ENCODE data around the gene ATAD3C. TPM values are rescaled to one million over a fixed set of nuclear protein-coding genes. Genes with fewer than 3 reads are reported as not detected.

ATAD3C gene
- total and polyA plus RNA-seq, 10 of the 15 experiments (the other 5 are each of a cell fraction or from before 2014, with no cell fraction given), result 0.03 to 3.1 (median 0.86) TPM

DNA sequence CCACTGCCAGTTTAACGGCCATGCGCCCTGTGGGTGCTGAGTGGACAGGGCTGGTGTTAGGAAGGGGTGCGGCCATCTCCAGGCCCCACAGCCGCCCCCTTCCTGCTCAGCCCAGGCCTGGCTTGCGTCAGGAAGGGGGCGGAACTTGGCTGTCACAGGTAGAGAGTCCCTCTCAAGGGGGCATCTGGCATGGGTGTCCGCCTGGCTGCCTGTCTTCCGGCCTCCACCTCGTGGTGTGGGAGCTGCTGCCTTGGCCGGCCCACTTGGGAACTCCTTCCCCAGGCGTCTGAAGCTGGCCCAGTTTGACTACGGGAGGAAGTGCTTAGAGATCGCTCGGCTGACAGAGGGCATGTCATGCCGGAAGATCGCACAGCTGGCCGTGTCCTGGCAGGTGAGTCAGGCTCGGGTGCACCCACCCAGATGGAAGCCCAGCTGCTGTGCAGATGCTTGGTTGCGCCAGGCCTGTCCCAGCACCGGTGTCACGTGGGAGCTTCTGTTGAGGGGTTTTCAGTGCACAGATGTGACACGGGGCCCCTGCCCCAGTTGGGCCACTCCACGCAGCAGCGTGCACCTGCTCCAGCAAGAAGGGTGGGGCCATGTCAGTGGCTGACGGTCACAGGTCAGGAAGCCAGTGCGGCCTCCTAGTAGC, 13.0 kb downstream of the ATAD3C start (continued):
- TF ChIP-seq, protein P1, sequence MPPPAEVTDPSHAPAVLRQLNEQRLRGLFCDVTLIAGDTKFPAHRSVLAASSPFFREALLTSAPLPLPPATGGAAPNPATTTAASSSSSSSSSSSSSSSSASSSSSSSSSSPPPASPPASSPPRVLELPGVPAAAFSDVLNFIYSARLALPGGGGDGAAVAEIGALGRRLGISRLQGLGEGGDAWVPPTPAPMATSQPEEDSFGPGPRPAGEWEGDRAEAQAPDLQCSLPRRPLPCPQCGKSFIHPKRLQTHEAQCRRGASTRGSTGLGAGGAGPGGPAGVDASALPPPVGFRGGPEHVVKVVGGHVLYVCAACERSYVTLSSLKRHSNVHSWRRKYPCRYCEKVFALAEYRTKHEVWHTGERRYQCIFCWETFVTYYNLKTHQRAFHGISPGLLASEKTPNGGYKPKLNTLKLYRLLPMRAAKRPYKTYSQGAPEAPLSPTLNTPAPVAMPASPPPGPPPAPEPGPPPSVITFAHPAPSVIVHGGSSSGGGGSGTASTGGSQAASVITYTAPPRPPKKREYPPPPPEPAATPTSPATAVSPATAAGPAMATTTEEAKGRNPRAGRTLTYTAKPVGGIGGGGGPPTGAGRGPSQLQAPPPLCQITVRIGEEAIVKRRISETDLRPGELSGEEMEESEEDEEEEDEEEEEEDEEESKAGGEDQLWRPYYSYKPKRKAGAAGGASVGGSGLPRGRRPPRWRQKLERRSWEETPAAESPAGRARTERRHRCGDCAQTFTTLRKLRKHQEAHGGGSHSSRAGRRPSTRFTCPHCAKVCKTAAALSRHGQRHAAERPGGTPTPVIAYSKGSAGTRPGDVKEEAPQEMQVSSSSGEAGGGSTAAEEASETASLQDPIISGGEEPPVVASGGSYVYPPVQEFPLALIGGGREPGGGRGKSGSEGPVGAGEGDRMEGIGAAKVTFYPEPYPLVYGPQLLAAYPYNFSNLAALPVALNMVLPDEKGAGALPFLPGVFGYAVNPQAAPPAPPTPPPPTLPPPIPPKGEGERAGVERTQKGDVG (CRISPR knock-in tag; IDR thresholded peaks at IDR 0.05), result no peak
- TF ChIP-seq CREB1 (IDR thresholded peaks at IDR 0.05; ENCODE audit: low read depth), result no peak
- TF ChIP-seq, protein P2, sequence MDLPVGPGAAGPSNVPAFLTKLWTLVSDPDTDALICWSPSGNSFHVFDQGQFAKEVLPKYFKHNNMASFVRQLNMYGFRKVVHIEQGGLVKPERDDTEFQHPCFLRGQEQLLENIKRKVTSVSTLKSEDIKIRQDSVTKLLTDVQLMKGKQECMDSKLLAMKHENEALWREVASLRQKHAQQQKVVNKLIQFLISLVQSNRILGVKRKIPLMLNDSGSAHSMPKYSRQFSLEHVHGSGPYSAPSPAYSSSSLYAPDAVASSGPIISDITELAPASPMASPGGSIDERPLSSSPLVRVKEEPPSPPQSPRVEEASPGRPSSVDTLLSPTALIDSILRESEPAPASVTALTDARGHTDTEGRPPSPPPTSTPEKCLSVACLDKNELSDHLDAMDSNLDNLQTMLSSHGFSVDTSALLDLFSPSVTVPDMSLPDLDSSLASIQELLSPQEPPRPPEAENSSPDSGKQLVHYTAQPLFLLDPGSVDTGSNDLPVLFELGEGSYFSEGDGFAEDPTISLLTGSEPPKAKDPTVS (IDR thresholded peaks at IDR 0.05; ENCODE audit: low read depth, low read length), result no peak
- TF ChIP-seq LARP7 (IDR thresholded peaks at IDR 0.05), result peak; percentile 57; the same call in 1 of the 2 replicates
- TF ChIP-seq, protein P3, sequence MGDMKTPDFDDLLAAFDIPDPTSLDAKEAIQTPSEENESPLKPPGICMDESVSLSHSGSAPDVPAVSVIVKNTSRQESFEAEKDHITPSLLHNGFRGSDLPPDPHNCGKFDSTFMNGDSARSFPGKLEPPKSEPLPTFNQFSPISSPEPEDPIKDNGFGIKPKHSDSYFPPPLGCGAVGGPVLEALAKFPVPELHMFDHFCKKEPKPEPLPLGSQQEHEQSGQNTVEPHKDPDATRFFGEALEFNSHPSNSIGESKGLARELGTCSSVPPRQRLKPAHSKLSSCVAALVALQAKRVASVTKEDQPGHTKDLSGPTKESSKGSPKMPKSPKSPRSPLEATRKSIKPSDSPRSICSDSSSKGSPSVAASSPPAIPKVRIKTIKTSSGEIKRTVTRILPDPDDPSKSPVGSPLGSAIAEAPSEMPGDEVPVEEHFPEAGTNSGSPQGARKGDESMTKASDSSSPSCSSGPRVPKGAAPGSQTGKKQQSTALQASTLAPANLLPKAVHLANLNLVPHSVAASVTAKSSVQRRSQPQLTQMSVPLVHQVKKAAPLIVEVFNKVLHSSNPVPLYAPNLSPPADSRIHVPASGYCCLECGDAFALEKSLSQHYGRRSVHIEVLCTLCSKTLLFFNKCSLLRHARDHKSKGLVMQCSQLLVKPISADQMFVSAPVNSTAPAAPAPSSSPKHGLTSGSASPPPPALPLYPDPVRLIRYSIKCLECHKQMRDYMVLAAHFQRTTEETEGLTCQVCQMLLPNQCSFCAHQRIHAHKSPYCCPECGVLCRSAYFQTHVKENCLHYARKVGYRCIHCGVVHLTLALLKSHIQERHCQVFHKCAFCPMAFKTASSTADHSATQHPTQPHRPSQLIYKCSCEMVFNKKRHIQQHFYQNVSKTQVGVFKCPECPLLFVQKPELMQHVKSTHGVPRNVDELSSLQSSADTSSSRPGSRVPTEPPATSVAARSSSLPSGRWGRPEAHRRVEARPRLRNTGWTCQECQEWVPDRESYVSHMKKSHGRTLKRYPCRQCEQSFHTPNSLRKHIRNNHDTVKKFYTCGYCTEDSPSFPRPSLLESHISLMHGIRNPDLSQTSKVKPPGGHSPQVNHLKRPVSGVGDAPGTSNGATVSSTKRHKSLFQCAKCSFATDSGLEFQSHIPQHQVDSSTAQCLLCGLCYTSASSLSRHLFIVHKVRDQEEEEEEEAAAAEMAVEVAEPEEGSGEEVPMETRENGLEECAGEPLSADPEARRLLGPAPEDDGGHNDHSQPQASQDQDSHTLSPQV (IDR thresholded peaks at IDR 0.05), result no peak
- peak; percentile 58; the same call in 1 of the 2 replicates for TF ChIP-seq FOXK2 (IDR thresholded peaks at IDR 0.05)
- TF ChIP-seq, protein P4, sequence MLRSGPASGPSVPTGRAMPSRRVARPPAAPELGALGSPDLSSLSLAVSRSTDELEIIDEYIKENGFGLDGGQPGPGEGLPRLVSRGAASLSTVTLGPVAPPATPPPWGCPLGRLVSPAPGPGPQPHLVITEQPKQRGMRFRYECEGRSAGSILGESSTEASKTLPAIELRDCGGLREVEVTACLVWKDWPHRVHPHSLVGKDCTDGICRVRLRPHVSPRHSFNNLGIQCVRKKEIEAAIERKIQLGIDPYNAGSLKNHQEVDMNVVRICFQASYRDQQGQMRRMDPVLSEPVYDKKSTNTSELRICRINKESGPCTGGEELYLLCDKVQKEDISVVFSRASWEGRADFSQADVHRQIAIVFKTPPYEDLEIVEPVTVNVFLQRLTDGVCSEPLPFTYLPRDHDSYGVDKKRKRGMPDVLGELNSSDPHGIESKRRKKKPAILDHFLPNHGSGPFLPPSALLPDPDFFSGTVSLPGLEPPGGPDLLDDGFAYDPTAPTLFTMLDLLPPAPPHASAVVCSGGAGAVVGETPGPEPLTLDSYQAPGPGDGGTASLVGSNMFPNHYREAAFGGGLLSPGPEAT (IDR thresholded peaks at IDR 0.05; ENCODE audit: low read depth), result 0 out of 2 replicates have a peak, but pooled peaks have one; percentile 35
- TF ChIP-seq ATF7 (IDR thresholded peaks at IDR 0.05; ENCODE audit: low read depth), result peak; percentile 53
- TF ChIP-seq SRF (IDR thresholded peaks at IDR 0.05; ENCODE audit: low read depth in 2 of 2, low read length in 2 of 2), result no peak
- peak; percentile 30 to 75; a peak in 2 of 4 replicates for TF ChIP-seq BHLHE40 (IDR thresholded peaks at IDR 0.05; ENCODE audit: borderline replicate concordance in 1 of 2, low read depth in 2 of 2, low read length in 1 of 2)
- TF ChIP-seq, protein P5, sequence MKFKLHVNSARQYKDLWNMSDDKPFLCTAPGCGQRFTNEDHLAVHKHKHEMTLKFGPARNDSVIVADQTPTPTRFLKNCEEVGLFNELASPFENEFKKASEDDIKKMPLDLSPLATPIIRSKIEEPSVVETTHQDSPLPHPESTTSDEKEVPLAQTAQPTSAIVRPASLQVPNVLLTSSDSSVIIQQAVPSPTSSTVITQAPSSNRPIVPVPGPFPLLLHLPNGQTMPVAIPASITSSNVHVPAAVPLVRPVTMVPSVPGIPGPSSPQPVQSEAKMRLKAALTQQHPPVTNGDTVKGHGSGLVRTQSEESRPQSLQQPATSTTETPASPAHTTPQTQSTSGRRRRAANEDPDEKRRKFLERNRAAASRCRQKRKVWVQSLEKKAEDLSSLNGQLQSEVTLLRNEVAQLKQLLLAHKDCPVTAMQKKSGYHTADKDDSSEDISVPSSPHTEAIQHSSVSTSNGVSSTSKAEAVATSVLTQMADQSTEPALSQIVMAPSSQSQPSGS (IDR thresholded peaks at IDR 0.05; ENCODE audit: low read length), result no peak
- no peak for TF ChIP-seq EGR1 (IDR thresholded peaks at IDR 0.05; ENCODE audit: borderline replicate concordance in 1 of 2, low read depth in 2 of 2, low read length in 2 of 2)
- TF ChIP-seq ETV6 (conservative IDR thresholded peaks at IDR 0.05 in 1 of 2, IDR thresholded peaks at IDR 0.05 in 1 of 2; ENCODE audit: borderline replicate concordance in 1 of 2, low read depth in 1 of 2), result no peak
- no peak for TF ChIP-seq BMI1 (IDR thresholded peaks at IDR 0.05; ENCODE audit: borderline replicate concordance)
- TF ChIP-seq HDAC2 (IDR thresholded peaks at IDR 0.05), result no peak
- peak; percentile 98 for TF ChIP-seq TCF12 (IDR thresholded peaks at IDR 0.05; ENCODE audit: low read depth, low read length)
- peak; percentile 34; the same call in 1 of the 2 replicates for TF ChIP-seq IKZF1 (conservative IDR thresholded peaks at IDR 0.05)

Data from GM12878 (cell line).